ENCODE results near the gene IFNL2.
"Not testable (repeated sequence)": the region's sequence is repeated elsewhere in the genome, so short reads cannot be mapped to it uniquely, and the experiment has no call there.

DNA sequence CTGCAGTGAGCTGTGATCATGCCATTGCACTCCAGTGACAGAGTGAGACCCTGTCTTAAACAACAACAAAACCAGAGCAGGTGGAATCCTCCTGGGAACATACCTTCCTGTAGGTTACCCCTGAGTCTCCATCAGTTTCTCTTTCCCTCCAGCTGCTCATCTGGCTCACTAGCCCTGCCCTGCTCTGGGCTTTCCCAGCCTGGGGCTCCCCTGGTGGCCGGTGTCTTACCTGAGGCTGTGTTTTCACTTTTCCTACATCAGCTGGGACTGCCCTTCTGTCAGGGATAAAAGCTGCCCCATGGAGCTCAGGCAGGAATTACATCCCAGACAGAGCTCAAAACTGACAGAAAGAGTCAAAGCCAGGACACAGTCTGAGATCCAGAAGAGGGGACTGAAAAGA, at the start of gene IFNL2:
- not testable (repeated sequence) for TF ChIP-seq POLR2AphosphoS5 (IDR thresholded peaks at IDR 0.05; ENCODE audit: insufficient read depth, low read depth, low read length); JUN (IDR thresholded peaks at IDR 0.05; ENCODE audit: borderline replicate concordance, insufficient read depth, insufficient read length, low read depth); POLR2A (IDR thresholded peaks at IDR 0.05; ENCODE audit: low read depth, low read length)
- TF ChIP-seq, protein P1, sequence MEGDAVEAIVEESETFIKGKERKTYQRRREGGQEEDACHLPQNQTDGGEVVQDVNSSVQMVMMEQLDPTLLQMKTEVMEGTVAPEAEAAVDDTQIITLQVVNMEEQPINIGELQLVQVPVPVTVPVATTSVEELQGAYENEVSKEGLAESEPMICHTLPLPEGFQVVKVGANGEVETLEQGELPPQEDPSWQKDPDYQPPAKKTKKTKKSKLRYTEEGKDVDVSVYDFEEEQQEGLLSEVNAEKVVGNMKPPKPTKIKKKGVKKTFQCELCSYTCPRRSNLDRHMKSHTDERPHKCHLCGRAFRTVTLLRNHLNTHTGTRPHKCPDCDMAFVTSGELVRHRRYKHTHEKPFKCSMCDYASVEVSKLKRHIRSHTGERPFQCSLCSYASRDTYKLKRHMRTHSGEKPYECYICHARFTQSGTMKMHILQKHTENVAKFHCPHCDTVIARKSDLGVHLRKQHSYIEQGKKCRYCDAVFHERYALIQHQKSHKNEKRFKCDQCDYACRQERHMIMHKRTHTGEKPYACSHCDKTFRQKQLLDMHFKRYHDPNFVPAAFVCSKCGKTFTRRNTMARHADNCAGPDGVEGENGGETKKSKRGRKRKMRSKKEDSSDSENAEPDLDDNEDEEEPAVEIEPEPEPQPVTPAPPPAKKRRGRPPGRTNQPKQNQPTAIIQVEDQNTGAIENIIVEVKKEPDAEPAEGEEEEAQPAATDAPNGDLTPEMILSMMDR (IDR thresholded peaks at IDR 0.05; ENCODE audit: extremely low read depth in 1 of 2, insufficient read depth in 1 of 2, low read depth in 1 of 2, low read length in 2 of 2): not testable (repeated sequence)

All from endothelial cell of umbilical vein (primary cell).